ENCODE data around the gene PPP6R3. TPM values are rescaled to one million over a fixed set of nuclear protein-coding genes. Genes with fewer than 3 reads are reported as not detected.

PPP6R3 gene
- total RNA-seq, 1 experiment from 2014 or later = 163 TPM

DNA sequence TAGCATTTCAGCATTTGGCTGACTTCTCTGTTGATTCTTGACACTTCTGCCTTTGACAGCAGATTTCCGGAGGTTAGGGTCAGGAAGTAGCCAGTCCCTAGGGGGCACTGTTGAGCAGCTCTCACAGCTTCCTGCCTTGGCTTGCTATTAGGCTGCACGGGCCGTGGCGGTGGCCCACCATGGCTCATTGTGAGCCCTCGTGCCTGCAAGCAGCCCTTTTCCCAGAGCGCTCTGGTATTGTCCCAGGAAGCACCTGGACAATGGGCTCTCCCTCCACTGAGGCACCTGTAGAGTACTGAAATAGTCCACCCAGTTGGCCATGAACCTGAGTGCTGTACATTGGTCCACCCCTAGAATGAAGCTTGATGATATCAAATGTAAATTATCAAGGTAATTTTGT is 123.5 kb downstream of the PPP6R3 start:
- Histone ChIP-seq H3K9me3 (ENCODE audit: control insufficient read depth, insufficient read depth, low read depth, low read length) (no peaks in the 10 kb centered on the region), H3K4me1 (ENCODE audit: control insufficient read depth, insufficient read depth, low read length) (no peaks in the 10 kb centered on the region), H3K4me3 (ENCODE audit: low read depth in 2 of 2, low read length in 2 of 2) (no peak overlapping the region), H3K27ac (ENCODE audit: low read length) (no peak overlapping the region), H3K36me3 (ENCODE audit: control insufficient read depth, insufficient read depth, low read length) (peaks cover 32% of the 10 kb centered on the region), H3K27me3 (ENCODE audit: control insufficient read depth, insufficient read depth, low read length) (no peaks in the 10 kb centered on the region)
- intact Hi-C loops (cut with micrococcal nuclease; ENCODE audit: unreplicated experiment) (no loop called here), in situ Hi-C loops (cut with HindIII; ENCODE audit: low pct_unique_long_range_greater_than_20kb, low sequenced_read_pairs) (no loop called here)
- no TSS peak for BruUV-seq (replicated peaks)
- CTCF ChIA-PET = interaction anchor here (0.6 to 1.2 kb wide), 5 partner anchors 13 to 366 kb away, joined by 3 to 8 read pairs (median 3); no protein-coding TSS in a partner anchor
- no peak for DNase-seq (ENCODE audit: low read depth, low spot score)
- TF ChIP-seq SIN3A (IDR thresholded peaks at IDR 0.05; ENCODE audit: borderline replicate concordance, insufficient read depth, low read depth, low read length) = no peak
- no peak for TF ChIP-seq POLR2AphosphoS5 (IDR thresholded peaks at IDR 0.05; ENCODE audit: low read depth, low read length)
- TF ChIP-seq, protein P1, sequence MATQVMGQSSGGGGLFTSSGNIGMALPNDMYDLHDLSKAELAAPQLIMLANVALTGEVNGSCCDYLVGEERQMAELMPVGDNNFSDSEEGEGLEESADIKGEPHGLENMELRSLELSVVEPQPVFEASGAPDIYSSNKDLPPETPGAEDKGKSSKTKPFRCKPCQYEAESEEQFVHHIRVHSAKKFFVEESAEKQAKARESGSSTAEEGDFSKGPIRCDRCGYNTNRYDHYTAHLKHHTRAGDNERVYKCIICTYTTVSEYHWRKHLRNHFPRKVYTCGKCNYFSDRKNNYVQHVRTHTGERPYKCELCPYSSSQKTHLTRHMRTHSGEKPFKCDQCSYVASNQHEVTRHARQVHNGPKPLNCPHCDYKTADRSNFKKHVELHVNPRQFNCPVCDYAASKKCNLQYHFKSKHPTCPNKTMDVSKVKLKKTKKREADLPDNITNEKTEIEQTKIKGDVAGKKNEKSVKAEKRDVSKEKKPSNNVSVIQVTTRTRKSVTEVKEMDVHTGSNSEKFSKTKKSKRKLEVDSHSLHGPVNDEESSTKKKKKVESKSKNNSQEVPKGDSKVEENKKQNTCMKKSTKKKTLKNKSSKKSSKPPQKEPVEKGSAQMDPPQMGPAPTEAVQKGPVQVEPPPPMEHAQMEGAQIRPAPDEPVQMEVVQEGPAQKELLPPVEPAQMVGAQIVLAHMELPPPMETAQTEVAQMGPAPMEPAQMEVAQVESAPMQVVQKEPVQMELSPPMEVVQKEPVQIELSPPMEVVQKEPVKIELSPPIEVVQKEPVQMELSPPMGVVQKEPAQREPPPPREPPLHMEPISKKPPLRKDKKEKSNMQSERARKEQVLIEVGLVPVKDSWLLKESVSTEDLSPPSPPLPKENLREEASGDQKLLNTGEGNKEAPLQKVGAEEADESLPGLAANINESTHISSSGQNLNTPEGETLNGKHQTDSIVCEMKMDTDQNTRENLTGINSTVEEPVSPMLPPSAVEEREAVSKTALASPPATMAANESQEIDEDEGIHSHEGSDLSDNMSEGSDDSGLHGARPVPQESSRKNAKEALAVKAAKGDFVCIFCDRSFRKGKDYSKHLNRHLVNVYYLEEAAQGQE (IDR thresholded peaks at IDR 0.05; ENCODE audit: insufficient read depth in 1 of 2, low read depth in 2 of 2, low read length in 1 of 2) = no peak
- peak; percentile 91 for TF ChIP-seq CTCF (IDR thresholded peaks at IDR 0.05)
- POLR2A ChIA-PET = interaction anchor here (0.7 kb wide), 1 partner anchor 11 kb away, joined by 3 read pairs; no protein-coding TSS in a partner anchor
- peak; percentile 73 for ATAC-seq

- Histone ChIP-seq H3K27ac (ENCODE audit: low read length) (no peak overlapping the region), H3K4me3 (ENCODE audit: low read depth in 2 of 2, low read length in 2 of 2) (no peak overlapping the region), H3K9me3 (ENCODE audit: control insufficient read depth, insufficient read depth, low read depth, low read length) (no peaks in the 10 kb centered on the region), H3K36me3 (ENCODE audit: control insufficient read depth, insufficient read depth, low read length) (peaks cover 26% of the 10 kb centered on the region), H3K27me3 (ENCODE audit: control insufficient read depth, insufficient read depth, low read length) (no peaks in the 10 kb centered on the region), H3K4me1 (ENCODE audit: control insufficient read depth, insufficient read depth, low read length) (no peaks in the 10 kb centered on the region)
- CTCF ChIA-PET = interaction anchor here (0.5 kb wide), 1 partner anchor 79 kb away, joined by 7 read pairs; no protein-coding TSS in a partner anchor
- DNase-seq (ENCODE audit: low read depth, low spot score) = no peak
- ATAC-seq = no peak
- intact Hi-C loops (cut with micrococcal nuclease; ENCODE audit: unreplicated experiment) (no loop called here), in situ Hi-C loops (cut with HindIII; ENCODE audit: low pct_unique_long_range_greater_than_20kb, low sequenced_read_pairs) (no loop called here)
- TF ChIP-seq SIN3A (IDR thresholded peaks at IDR 0.05; ENCODE audit: borderline replicate concordance, insufficient read depth, low read depth, low read length) (no peak), TCF7L2 (IDR thresholded peaks at IDR 0.05; ENCODE audit: low read depth, low read length) (no peak), POLR2AphosphoS5 (IDR thresholded peaks at IDR 0.05; ENCODE audit: low read depth, low read length) (no peak), CTCF (IDR thresholded peaks at IDR 0.05) (no peak)
- TF ChIP-seq, protein P1 (IDR thresholded peaks at IDR 0.05; ENCODE audit: insufficient read depth in 1 of 2, low read depth in 2 of 2, low read length in 1 of 2) = no peak
- POLR2A ChIA-PET = no interaction called here
- TSS peak; percentile 6 for BruUV-seq (replicated peaks)
These were observed 124.5 kb downstream of the PPP6R3 start for GRCh38 chr11:68584991-68585524.

All from Panc1 (cell line).